Renal cortex interstitium (tissue), 11 donors: ENCODE measurements around the gene TUT4. TPM values are rescaled to one million over a fixed set of nuclear protein-coding genes. Genes with fewer than 3 reads are reported as not detected.
A peak's percentile ranks its signal among the peaks of the same experiment; 100 is the strongest.

Source experiments
- DNase-seq, 11 donors: peaks; one replicate each; pipeline ENCODE4 v3.0.0-alpha.2; 2013; ENCODE audit warnings: low read depth in 9 of 11, low spot score in 4 of 11; ENCODE audit errors: extremely low read depth in 1 of 11
- polyA plus RNA-seq, 3 donors: library from polyadenylated mRNA; unstranded; fragments of 120-200 nt; gene quantifications; one replicate each; pipeline ENCODE4 v1.2.1, GENCODE V29; 2013; ENCODE audit not compliant: insufficient read length in 3 of 3

The TUT4 gene
- polyA plus RNA-seq, 3 donors: 70.7 to 113 (median 86.3) TPM

GRCh38 chr1:52551507-52552235 is 1.2 kb downstream of the TUT4 start:
- DNase-seq: peak in 7 of 11 donors; percentile 29 to 59 (median 36)

- DNase-seq: no peak
These were observed 2.4 kb downstream of the TUT4 start for GRCh38 chr1:52550447-52550846.

- no peak for DNase-seq
These were observed 3.6 kb downstream of the TUT4 start for GRCh38 chr1:52549267-52549666.

GRCh38 chr1:52546852-52547251 is 6.0 kb downstream of the TUT4 start:
- no peak for DNase-seq

- DNase-seq: no peak
These were observed 8.0 kb downstream of the TUT4 start for GRCh38 chr1:52544665-52545525.

- DNase-seq: no peak
These were observed 10.7 kb downstream of the TUT4 start for GRCh38 chr1:52542085-52542688.

- no peak for DNase-seq
These were observed 17.7 kb downstream of the TUT4 start for GRCh38 chr1:52534928-52535764.

- DNase-seq: no peak
These were observed 19.2 kb downstream of the TUT4 start for GRCh38 chr1:52533713-52534112.

GRCh38 chr1:52532731-52533327 is 20.1 kb downstream of the TUT4 start:
- DNase-seq: no peak

GRCh38 chr1:52532247-52532646 is 20.6 kb downstream of the TUT4 start:
- DNase-seq: no peak

- no peak for DNase-seq
These were observed 21.5 kb downstream of the TUT4 start for GRCh38 chr1:52531249-52531872.

GRCh38 chr1:52530563-52531144 is 22.2 kb downstream of the TUT4 start:
- DNase-seq: no peak

GRCh38 chr1:52523376-52523775 is 29.5 kb downstream of the TUT4 start:
- DNase-seq: no peak

- no peak for DNase-seq
These were observed 32.7 kb downstream of the TUT4 start for GRCh38 chr1:52520148-52520547.

GRCh38 chr1:52518962-52519361 is 33.9 kb downstream of the TUT4 start:
- no peak for DNase-seq

GRCh38 chr1:52511851-52512615 is 40.9 kb downstream of the TUT4 start:
- no peak for DNase-seq

GRCh38 chr1:52511439-52511838 is 41.5 kb downstream of the TUT4 start:
- DNase-seq: no peak
